RPMI8226 (cell line): ENCODE measurements around the gene CDH12.
"Not testable (repeated sequence)": the region's sequence is repeated elsewhere in the genome, so short reads cannot be mapped to it uniquely, and the experiment has no call there.

ENCODE experiments used
- DNase-seq: peaks from one replicate; pipeline ENCODE4 v3.0.0-alpha.2; 2015

The CDH12 gene

GRCh38 chr5:22643356-22643755 lies 209.8 kb downstream of the CDH12 start:
- DNase-seq: no peak

GRCh38 chr5:22631683-22632082 lies 221.5 kb downstream of the CDH12 start:
- no peak for DNase-seq

- DNase-seq: no peak
These were observed 226.1 kb downstream of the CDH12 start for GRCh38 chr5:22627029-22627428.

GRCh38 chr5:22625451-22625850 lies 227.7 kb downstream of the CDH12 start:
- no peak for DNase-seq

- DNase-seq: no peak
These were observed 232.1 kb downstream of the CDH12 start for GRCh38 chr5:22621084-22621483.

- no peak for DNase-seq
These were observed 237.2 kb downstream of the CDH12 start for GRCh38 chr5:22615964-22616363.

GRCh38 chr5:22614486-22615094 lies 238.6 kb downstream of the CDH12 start:
- no peak for DNase-seq

GRCh38 chr5:22612928-22613327 lies 240.2 kb downstream of the CDH12 start:
- DNase-seq: no peak

GRCh38 chr5:22611327-22611726 lies 241.8 kb downstream of the CDH12 start:
- DNase-seq: no peak

- not testable (repeated sequence) for DNase-seq
These were observed 245.6 kb downstream of the CDH12 start for GRCh38 chr5:22607498-22607897.

GRCh38 chr5:22605473-22605872 lies 247.7 kb downstream of the CDH12 start:
- no peak for DNase-seq

- DNase-seq: no peak
These were observed 248.4 kb downstream of the CDH12 start for GRCh38 chr5:22604711-22605110.

GRCh38 chr5:22598796-22599195 lies 254.3 kb downstream of the CDH12 start:
- no peak for DNase-seq

- no peak for DNase-seq
These were observed 256.7 kb downstream of the CDH12 start for GRCh38 chr5:22596404-22596970.

GRCh38 chr5:22594491-22594890 lies 258.7 kb downstream of the CDH12 start:
- no peak for DNase-seq

GRCh38 chr5:22593592-22593991 lies 259.6 kb downstream of the CDH12 start:
- DNase-seq: no peak

GRCh38 chr5:22591461-22591860 lies 261.7 kb downstream of the CDH12 start:
- DNase-seq: no peak

- no peak for DNase-seq
These were observed 262.4 kb downstream of the CDH12 start for GRCh38 chr5:22590677-22591268.

- no peak for DNase-seq
These were observed 275.4 kb downstream of the CDH12 start for GRCh38 chr5:22577711-22578110.

GRCh38 chr5:22577006-22577405 lies 276.1 kb downstream of the CDH12 start:
- DNase-seq: no peak

- DNase-seq: no peak
These were observed 280.2 kb downstream of the CDH12 start for GRCh38 chr5:22572941-22573340.

GRCh38 chr5:22567983-22568382 lies 285.2 kb downstream of the CDH12 start:
- DNase-seq: no peak

GRCh38 chr5:22560147-22560546 lies 293.0 kb downstream of the CDH12 start:
- DNase-seq: no peak

GRCh38 chr5:22557251-22557650 lies 295.9 kb downstream of the CDH12 start:
- no peak for DNase-seq

GRCh38 chr5:22554475-22554874 lies 298.7 kb downstream of the CDH12 start:
- no peak for DNase-seq
